Testis (tissue), 2 donors: ENCODE measurements around the gene KLHL21.

Source experiments
- CTCF ChIP-seq, 3 experiments: fragments of 450-650 bp in 2 of 3; fragments of 200-600 bp in 1 of 3; sonication (generic) in 1 of 3; IDR thresholded peaks; one replicate each; pipeline ENCODE4 v1.5.1; 2016 to 2019; ENCODE audit warnings: antibody characterized with exemption in 3 of 3, mild to moderate bottlenecking in 2 of 3, moderate library complexity in 1 of 3
- POLR2A ChIP-seq: fragments of 450-650 bp; IDR thresholded peaks from one replicate; pipeline ENCODE4 v1.6.1; 2017; ENCODE audit warnings: antibody characterized with exemption, mild to moderate bottlenecking, moderate library complexity

DNA sequence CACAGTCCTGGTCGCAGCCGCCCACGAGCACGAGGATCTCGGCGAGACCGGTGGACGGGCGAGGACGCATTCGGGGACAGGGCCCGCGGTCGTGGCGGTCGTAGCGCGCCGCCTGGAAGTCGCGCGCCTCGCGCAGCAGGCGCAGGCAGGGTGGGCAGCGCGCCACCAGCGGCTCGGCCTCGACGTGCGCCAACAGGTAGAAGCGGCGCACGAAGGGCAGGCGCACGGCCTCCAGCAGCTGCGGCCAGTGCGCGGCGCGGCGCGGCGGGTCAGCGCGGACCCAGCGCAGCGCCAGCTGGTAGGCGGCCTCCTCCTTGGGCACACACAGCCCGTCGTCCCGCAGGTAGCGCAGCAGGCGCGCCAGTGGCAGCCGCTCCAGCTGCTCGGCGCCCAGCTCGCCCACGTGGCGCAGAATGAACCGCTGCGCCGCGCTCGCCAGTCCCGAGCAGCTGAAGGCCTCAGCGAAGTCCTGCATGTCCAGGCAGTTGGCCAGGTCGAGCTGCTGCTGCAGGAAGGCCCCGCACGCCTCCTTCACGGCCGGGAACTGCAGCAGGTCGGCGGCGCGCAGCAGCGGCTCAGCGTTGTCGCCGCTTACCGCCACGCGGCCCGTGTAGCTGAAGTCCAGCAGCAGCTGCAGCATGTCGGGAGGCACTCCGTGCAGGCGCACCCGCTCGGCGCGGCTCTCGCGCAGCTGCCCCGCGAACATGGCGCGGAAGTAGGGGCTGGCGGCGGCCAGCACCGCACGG lies 573 bp downstream of the KLHL21 start:
- TF ChIP-seq CTCF (IDR thresholded peaks at IDR 0.05) (no peak), POLR2A (no peak)
